Ovary (tissue), 3 donors: Measurements from ENCODE around the gene C1orf174.

ENCODE experiments used
- CTCF ChIP-seq, 3 donors: fragments of 450-650 bp in 2 of 3; fragments of 200-600 bp in 1 of 3; IDR thresholded peaks; one replicate each; pipeline versions ENCODE4 v1.5.1 to v1.8.0; 2016 to 2022; ENCODE audit warnings: antibody characterized with exemption in 3 of 3, mild to moderate bottlenecking in 1 of 3
- EP300 ChIP-seq: sonication (generic); formaldehyde crosslinking; IDR thresholded peaks from one replicate; pipeline ENCODE4 v1.6.1; 2017; ENCODE audit warnings: antibody characterized with exemption
- POLR2A ChIP-seq: fragments of 450-650 bp; IDR thresholded peaks from one replicate; pipeline ENCODE4 v1.6.1; 2017; ENCODE audit warnings: antibody characterized with exemption, mild to moderate bottlenecking, moderate library complexity
- donor health status: DM: no; HTN: no; CAD: no.

- TF ChIP-seq CTCF (IDR thresholded peaks at IDR 0.05) (no peak), POLR2A (no peak), EP300 (no peak)
Observed at GRCh38 chr1:3915551-3916121, 15.6 kb upstream of the C1orf174 start.
